OCI-LY7 (cell line): Measurements from ENCODE around the gene GALNT10. TPM values are rescaled to one million over a fixed set of nuclear protein-coding genes. Genes with fewer than 3 reads are reported as not detected.

ENCODE experiments used
- BruUV-seq: library from RNA; stranded (reverse); fragments of 400-500 nt; replicated peaks from 2 replicates; lab custom pipeline; 2021; lab: Mats Ljungman, UMichigan
- CTCF ChIA-PET: fragments of 300-600 bp; sonication (Branson Sonifier 250); formaldehyde crosslinking; loops from one replicate; lab custom pipeline; 2022; ENCODE audit warnings: antibody characterized with exemption; ENCODE audit not compliant: unreplicated experiment; lab: Charles Lee
- POLR2A ChIA-PET: fragments of 300-600 bp; sonication (Branson Sonifier 250); formaldehyde crosslinking; loops from one replicate; lab custom pipeline; 2022; ENCODE audit warnings: antibody characterized with exemption; lab: Charles Lee
- DNase-seq: peaks from one replicate; pipeline ENCODE4 v3.0.0-alpha.2; 2015; ENCODE audit warnings: low spot score
- H2AFZ ChIP-seq: fragments of 200-600 bp; sonication (generic), shearing (Covaris generic); 2 replicates; pipeline ENCODE4 v1.6.1; 2014; ENCODE audit warnings: mild to moderate bottlenecking, antibody characterized with exemption, low read length, moderate library complexity
- H3K27ac ChIP-seq: fragments of 200-600 bp; sonication (generic); 2 replicates; pipeline ENCODE4 v1.5.1; 2014; ENCODE audit warnings: mixed run types, low read depth, mild to moderate bottlenecking, moderate library complexity, low read length, inconsistent platforms; ENCODE audit not compliant: poor library complexity, severe bottlenecking
- H3K36me3 ChIP-seq: fragments of 200-600 bp; sonication (generic); 2 replicates; pipeline ENCODE4 v1.6.1; 2014; ENCODE audit warnings: mild to moderate bottlenecking, antibody characterized with exemption, low read length, moderate library complexity, mixed read lengths; ENCODE audit not compliant: insufficient read depth
- H3K4me1 ChIP-seq: fragments of 200-600 bp; sonication (generic); 2 replicates; pipeline ENCODE4 v1.5.1; 2014; ENCODE audit warnings: mild to moderate bottlenecking, low read length; ENCODE audit not compliant: insufficient read depth, poor library complexity, severe bottlenecking
- H3K4me2 ChIP-seq: fragments of 200-600 bp; sonication (generic); 2 replicates; pipeline ENCODE4 v1.6.1; 2014; ENCODE audit warnings: mild to moderate bottlenecking, low read length
- H3K4me3 ChIP-seq: fragments of 200-600 bp; sonication (generic); 2 replicates; pipeline ENCODE4 v1.5.1; 2014; ENCODE audit warnings: mild to moderate bottlenecking, low read depth, low read length; ENCODE audit not compliant: poor library complexity, severe bottlenecking
- H3K79me2 ChIP-seq: fragments of 200-600 bp; sonication (generic); 2 replicates; pipeline ENCODE4 v1.6.1; 2016; ENCODE audit warnings: low read depth, mild to moderate bottlenecking, low read length, moderate library complexity, mixed read lengths; ENCODE audit not compliant: insufficient read depth
- H3K9me2 ChIP-seq: fragments of 200-600 bp; sonication (generic); 2 replicates; pipeline ENCODE4 v1.6.1; 2016; ENCODE audit warnings: mild to moderate bottlenecking, low read length, mixed read lengths; ENCODE audit not compliant: insufficient read depth
- H3K9me3 ChIP-seq: fragments of 200-600 bp; sonication (generic); 2 replicates; pipeline ENCODE4 v1.6.1; 2014; ENCODE audit warnings: mild to moderate bottlenecking, mixed run types, low read length, mixed read lengths
- H4K20me1 ChIP-seq: fragments of 200-600 bp; sonication (generic); 2 replicates; pipeline ENCODE4 v1.6.1; 2014; ENCODE audit warnings: mild to moderate bottlenecking, antibody characterized with exemption, low read length, moderate library complexity, mixed read lengths; ENCODE audit not compliant: insufficient read depth
- EZH2phosphoT487 ChIP-seq: fragments of 200-600 bp; sonication (generic); IDR thresholded peaks from 2 replicates; pipeline ENCODE4 v1.6.1; 2018; ENCODE audit warnings: low read depth, borderline replicate concordance, mild to moderate bottlenecking, mixed run types, antibody characterized with exemption, low read length, moderate library complexity, mixed read lengths
- intact Hi-C: fragments of 100-400 bp; cut with micrococcal nuclease; formaldehyde crosslinking; loops from one replicate; pipeline ENCODE4 v1.10.0; 2022; ENCODE audit not compliant: unreplicated experiment
- total RNA-seq, 2 experiments: library from RNA; depleted of rRNA in 1 of 2; stranded (reverse); fragments of >200 nt in 1 of 2; shearing (Covaris generic) in 1 of 2; gene quantifications; 2 replicates each; pipeline ENCODE4 v1.2.3, GENCODE V29; 2014 to 2022
- TF ChIP-seq, protein P1 (sequence below): fragments of 200-600 bp; sonication (generic); conservative IDR thresholded peaks from 2 replicates; pipeline ENCODE4 v1.5.1; 2014; ENCODE audit warnings: mild to moderate bottlenecking, antibody characterized with exemption, low read length, moderate library complexity, mixed read lengths

GALNT10 gene
- total RNA-seq, 2 experiments from 2014 or later = 7.3 to 20.6 TPM

DNA sequence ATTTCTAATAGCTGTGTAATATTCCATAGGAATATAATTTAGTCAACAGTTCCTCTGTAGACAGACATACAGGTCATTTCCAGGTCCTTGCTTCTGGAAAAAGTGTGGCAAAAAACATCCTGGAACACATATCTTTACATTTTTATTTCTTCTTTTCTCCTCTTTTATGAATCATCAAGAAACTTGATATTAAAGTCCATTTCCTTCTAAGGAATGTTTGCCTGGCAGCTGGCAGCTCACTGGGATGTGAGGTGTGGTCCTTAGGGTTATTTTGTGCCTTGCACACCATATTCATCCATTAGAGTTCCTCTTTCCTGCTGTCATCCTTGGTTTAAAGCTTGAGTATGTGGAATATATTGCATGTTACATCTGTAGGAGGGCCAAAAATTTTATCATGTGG lies 122.0 kb downstream of the GALNT10 start:
- H3K9me3 ChIP-seq = no peaks in the 10 kb centered on the region
- intact Hi-C loops = no loop called here
- H3K27ac ChIP-seq = no peak overlapping the region
- H3K79me2 ChIP-seq = no peaks in the 10 kb centered on the region
- H3K9me2 ChIP-seq = no peaks in the 10 kb centered on the region
- ChIA-PET CTCF (no interaction called here), POLR2A (interaction anchor here (1.2 kb wide), 1 partner anchor 17 kb away, joined by 3 read pairs; no protein-coding TSS in a partner anchor)
- no peaks in the 10 kb centered on the region for H3K4me1 ChIP-seq
- H2AFZ ChIP-seq = no peak overlapping the region
- no peaks in the 10 kb centered on the region for H4K20me1 ChIP-seq
- no TSS peak for BruUV-seq
- TF ChIP-seq, protein P1, sequence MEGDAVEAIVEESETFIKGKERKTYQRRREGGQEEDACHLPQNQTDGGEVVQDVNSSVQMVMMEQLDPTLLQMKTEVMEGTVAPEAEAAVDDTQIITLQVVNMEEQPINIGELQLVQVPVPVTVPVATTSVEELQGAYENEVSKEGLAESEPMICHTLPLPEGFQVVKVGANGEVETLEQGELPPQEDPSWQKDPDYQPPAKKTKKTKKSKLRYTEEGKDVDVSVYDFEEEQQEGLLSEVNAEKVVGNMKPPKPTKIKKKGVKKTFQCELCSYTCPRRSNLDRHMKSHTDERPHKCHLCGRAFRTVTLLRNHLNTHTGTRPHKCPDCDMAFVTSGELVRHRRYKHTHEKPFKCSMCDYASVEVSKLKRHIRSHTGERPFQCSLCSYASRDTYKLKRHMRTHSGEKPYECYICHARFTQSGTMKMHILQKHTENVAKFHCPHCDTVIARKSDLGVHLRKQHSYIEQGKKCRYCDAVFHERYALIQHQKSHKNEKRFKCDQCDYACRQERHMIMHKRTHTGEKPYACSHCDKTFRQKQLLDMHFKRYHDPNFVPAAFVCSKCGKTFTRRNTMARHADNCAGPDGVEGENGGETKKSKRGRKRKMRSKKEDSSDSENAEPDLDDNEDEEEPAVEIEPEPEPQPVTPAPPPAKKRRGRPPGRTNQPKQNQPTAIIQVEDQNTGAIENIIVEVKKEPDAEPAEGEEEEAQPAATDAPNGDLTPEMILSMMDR = no peak
- TF ChIP-seq EZH2phosphoT487 = no peak
- no peaks in the 10 kb centered on the region for H3K36me3 ChIP-seq
- no peak for DNase-seq
- no peak overlapping the region for H3K4me3 ChIP-seq
- no peak overlapping the region for H3K4me2 ChIP-seq

DNA sequence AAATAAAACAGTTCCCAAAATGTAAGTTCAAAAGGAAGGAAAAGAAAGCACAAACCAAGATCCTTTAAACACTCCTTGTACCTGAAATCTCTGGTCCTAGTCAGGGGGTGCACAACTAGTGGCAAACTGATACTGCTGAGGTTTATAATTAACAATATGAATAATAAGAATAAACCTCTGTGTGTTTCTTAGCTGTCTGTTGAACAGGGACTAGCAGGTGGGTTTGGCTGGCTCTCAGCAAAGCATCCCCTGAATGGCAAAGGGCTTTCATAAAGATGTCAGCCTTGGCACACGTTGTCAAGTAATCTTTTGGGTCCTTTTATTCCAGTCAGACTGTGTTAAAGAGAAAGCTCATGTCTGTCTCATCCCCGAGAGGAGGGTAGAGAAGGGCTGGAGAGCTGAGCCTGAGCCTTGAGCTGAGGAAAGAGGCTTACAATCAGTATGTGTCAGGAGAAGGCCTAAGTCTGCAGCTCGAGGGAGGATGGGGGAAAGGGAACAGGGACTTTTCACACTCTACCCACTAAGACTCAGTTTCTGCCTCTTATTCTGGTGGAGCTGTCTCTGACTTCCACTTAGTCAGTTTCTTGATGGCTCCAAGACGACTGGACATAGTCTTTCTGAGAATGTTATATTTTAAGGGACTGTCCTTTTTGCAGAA lies 123.0 kb downstream of the GALNT10 start:
- Histone ChIP-seq H3K27ac (no peak overlapping the region), H3K4me3 (no peak overlapping the region), H2AFZ (no peak overlapping the region), H3K36me3 (no peaks in the 10 kb centered on the region), H3K79me2 (no peaks in the 10 kb centered on the region), H3K9me2 (no peaks in the 10 kb centered on the region), H3K9me3 (no peaks in the 10 kb centered on the region), H3K4me1 (no peaks in the 10 kb centered on the region), H4K20me1 (no peaks in the 10 kb centered on the region), H3K4me2 (no peak overlapping the region)
- ChIA-PET POLR2A (interaction anchor here (0.6 to 1.2 kb wide), 4 partner anchors 14 to 263 kb away, joined by 3 to 5 read pairs (median 4); no protein-coding TSS in a partner anchor), CTCF (no interaction called here)
- intact Hi-C loops = no loop called here
- no TSS peak for BruUV-seq
- TF ChIP-seq, protein P1 = no peak
- no peak for TF ChIP-seq EZH2phosphoT487
- DNase-seq = no peak

DNA sequence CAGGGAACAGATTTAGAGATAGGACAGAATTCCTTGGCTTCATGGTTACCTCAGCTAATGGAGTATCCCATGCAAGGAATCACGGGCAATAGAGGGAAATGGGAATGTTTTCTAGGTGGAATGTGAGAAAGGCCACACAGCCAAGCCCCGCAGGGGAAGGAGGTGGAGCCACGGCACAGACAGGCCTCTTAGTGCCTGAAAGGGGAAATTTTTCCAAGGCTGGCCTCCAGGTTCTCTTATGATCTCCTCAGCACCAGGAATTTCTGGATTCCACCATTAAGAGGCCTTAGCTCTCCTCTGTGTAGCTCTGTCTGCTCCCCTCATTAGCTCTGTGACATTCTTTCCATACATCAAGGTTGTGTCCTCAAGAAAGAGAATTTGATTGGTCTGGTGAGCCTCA lies 124.7 kb downstream of the GALNT10 start:
- Histone ChIP-seq H4K20me1 (no peaks in the 10 kb centered on the region), H3K36me3 (no peaks in the 10 kb centered on the region), H3K9me3 (no peaks in the 10 kb centered on the region), H2AFZ (no peak overlapping the region), H3K9me2 (no peaks in the 10 kb centered on the region), H3K4me1 (no peaks in the 10 kb centered on the region), H3K4me2 (no peak overlapping the region), H3K4me3 (no peak overlapping the region), H3K79me2 (no peaks in the 10 kb centered on the region), H3K27ac (no peak overlapping the region)
- CTCF ChIA-PET = no interaction called here
- DNase-seq = no peak
- BruUV-seq = no TSS peak
- TF ChIP-seq EZH2phosphoT487 = no peak
- TF ChIP-seq, protein P1 = no peak
- intact Hi-C loops = no loop called here
- POLR2A ChIA-PET = interaction anchor here (1.7 kb wide), 1 partner anchor 213 kb away, joined by 4 read pairs; no protein-coding TSS in a partner anchor
